ENCODE data around the gene CPNE2. TPM values are rescaled to one million over a fixed set of nuclear protein-coding genes. Genes with fewer than 3 reads are reported as not detected.
A peak's percentile ranks its signal among the peaks of the same experiment; 100 is the strongest.

Gene CPNE2
- total RNA-seq, 1 experiment from 2014 or later, result 5.1 TPM

GRCh38 chr16:57172721-57173290 lies 80.4 kb downstream of the CPNE2 start:
- H4K20me1 ChIP-seq (ENCODE audit: insufficient read depth, low read depth, low read length), result peaks cover 5% of the 10 kb centered on the region; the same call in 1 of the 2 replicates
- H3K4me1 ChIP-seq (ENCODE audit: low read length), result no peaks in the 10 kb centered on the region
- H3K27me3 ChIP-seq (ENCODE audit: low read length), result no peaks in the 10 kb centered on the region
- no peak overlapping the region for H3K27ac ChIP-seq (ENCODE audit: low read length)
- H3K4me3 ChIP-seq (ENCODE audit: low read length), result no peak overlapping the region
- H3K79me2 ChIP-seq (ENCODE audit: low read length), result peaks cover 26% of the 10 kb centered on the region
- H3K9me2 ChIP-seq (replicated peaks; ENCODE audit: insufficient read depth, low read length), result no peaks in the 10 kb centered on the region
- no peak for DNase-seq
- no peak overlapping the region for H3K9ac ChIP-seq (ENCODE audit: low read length)
- peaks cover 33% of the 10 kb centered on the region; the same call in 1 of the 2 replicates for H3K36me3 ChIP-seq (ENCODE audit: insufficient read depth, low read length)
- H2AFZ ChIP-seq (ENCODE audit: low read length), result no peak overlapping the region
- no peaks in the 10 kb centered on the region for H3K9me3 ChIP-seq (ENCODE audit: low read length)
- H3K4me2 ChIP-seq (ENCODE audit: low read depth, low read length, poor library complexity, severe bottlenecking), result no peak overlapping the region

- Histone ChIP-seq H3K4me1 (ENCODE audit: low read length) (peaks cover 20% of the 10 kb centered on the region), H3K27ac (ENCODE audit: low read length) (no peak overlapping the region), H3K27me3 (ENCODE audit: low read length) (no peaks in the 10 kb centered on the region), H3K9me3 (ENCODE audit: low read length) (no peaks in the 10 kb centered on the region), H2AFZ (ENCODE audit: low read length) (no peak overlapping the region), H3K9me2 (replicated peaks; ENCODE audit: insufficient read depth, low read length) (no peaks in the 10 kb centered on the region), H4K20me1 (ENCODE audit: insufficient read depth, low read depth, low read length) (peaks cover 5% of the 10 kb centered on the region; the same call in 1 of the 2 replicates), H3K4me2 (ENCODE audit: low read depth, low read length, poor library complexity, severe bottlenecking) (no peak overlapping the region), H3K36me3 (ENCODE audit: insufficient read depth, low read length) (peaks cover 28% of the 10 kb centered on the region; the same call in 1 of the 2 replicates), H3K79me2 (ENCODE audit: low read length) (peaks cover 57% of the 10 kb centered on the region), H3K4me3 (ENCODE audit: low read length) (no peak overlapping the region), H3K9ac (ENCODE audit: low read length) (no peak overlapping the region)
- DNase-seq, result no peak
Observed at GRCh38 chr16:57175896-57176295, 83.5 kb downstream of the CPNE2 start.

DNA sequence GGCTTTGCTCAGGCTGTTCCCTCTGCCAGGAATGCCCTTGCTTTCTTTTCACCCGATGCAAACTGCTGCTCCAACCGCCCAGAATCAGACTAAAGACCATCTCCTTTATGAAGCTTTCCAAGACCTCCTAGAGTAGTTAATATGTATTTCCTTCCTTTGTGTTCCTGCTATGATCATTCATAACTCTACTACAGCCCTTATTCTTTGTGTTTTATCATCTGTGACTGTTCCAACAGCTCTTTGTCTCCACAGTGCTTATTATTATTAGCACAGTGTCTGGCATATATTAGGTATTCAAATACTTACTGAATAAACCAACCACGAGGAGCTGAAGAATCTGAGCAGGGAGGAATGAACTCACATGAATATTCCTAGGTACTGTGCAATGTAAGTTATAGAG lies 85.8 kb downstream of the CPNE2 start:
- H3K9me2 ChIP-seq (replicated peaks; ENCODE audit: insufficient read depth, low read length), result no peaks in the 10 kb centered on the region
- no peaks in the 10 kb centered on the region for H3K27me3 ChIP-seq (ENCODE audit: low read length)
- H3K9ac ChIP-seq (ENCODE audit: low read length), result no peak overlapping the region
- DNase-seq, result no peak
- peaks cover 9% of the 10 kb centered on the region; the same call in 1 of the 2 replicates for H3K36me3 ChIP-seq (ENCODE audit: insufficient read depth, low read length)
- peaks cover 26% of the 10 kb centered on the region for H3K4me1 ChIP-seq (ENCODE audit: low read length)
- peaks cover 5% of the 10 kb centered on the region; the same call in 1 of the 2 replicates for H4K20me1 ChIP-seq (ENCODE audit: insufficient read depth, low read depth, low read length)
- peaks cover 80% of the 10 kb centered on the region for H3K79me2 ChIP-seq (ENCODE audit: low read length)
- H3K4me2 ChIP-seq (ENCODE audit: low read depth, low read length, poor library complexity, severe bottlenecking), result no peak overlapping the region
- no peaks in the 10 kb centered on the region for H3K9me3 ChIP-seq (ENCODE audit: low read length)
- H3K27ac ChIP-seq (ENCODE audit: low read length), result no peak overlapping the region
- H3K4me3 ChIP-seq (ENCODE audit: low read length), result no peak overlapping the region
- H2AFZ ChIP-seq (ENCODE audit: low read length), result no peak overlapping the region

- no peak overlapping the region for H3K27ac ChIP-seq (ENCODE audit: low read length)
- H3K4me3 ChIP-seq (ENCODE audit: low read length), result no peak overlapping the region
- H3K4me2 ChIP-seq (ENCODE audit: low read depth, low read length, poor library complexity, severe bottlenecking), result no peak overlapping the region
- no peaks in the 10 kb centered on the region for H3K9me2 ChIP-seq (replicated peaks; ENCODE audit: insufficient read depth, low read length)
- H2AFZ ChIP-seq (ENCODE audit: low read length), result no peak overlapping the region
- peaks cover 5% of the 10 kb centered on the region; the same call in 1 of the 2 replicates for H4K20me1 ChIP-seq (ENCODE audit: insufficient read depth, low read depth, low read length)
- peaks cover 86% of the 10 kb centered on the region for H3K79me2 ChIP-seq (ENCODE audit: low read length)
- peaks cover 32% of the 10 kb centered on the region for H3K4me1 ChIP-seq (ENCODE audit: low read length)
- peaks cover 9% of the 10 kb centered on the region; the same call in 1 of the 2 replicates for H3K36me3 ChIP-seq (ENCODE audit: insufficient read depth, low read length)
- H3K9ac ChIP-seq (ENCODE audit: low read length), result no peak overlapping the region
- no peaks in the 10 kb centered on the region for H3K9me3 ChIP-seq (ENCODE audit: low read length)
- no peaks in the 10 kb centered on the region for H3K27me3 ChIP-seq (ENCODE audit: low read length)
- no peak for DNase-seq
Observed at GRCh38 chr16:57178793-57179212, 86.4 kb downstream of the CPNE2 start.

DNA sequence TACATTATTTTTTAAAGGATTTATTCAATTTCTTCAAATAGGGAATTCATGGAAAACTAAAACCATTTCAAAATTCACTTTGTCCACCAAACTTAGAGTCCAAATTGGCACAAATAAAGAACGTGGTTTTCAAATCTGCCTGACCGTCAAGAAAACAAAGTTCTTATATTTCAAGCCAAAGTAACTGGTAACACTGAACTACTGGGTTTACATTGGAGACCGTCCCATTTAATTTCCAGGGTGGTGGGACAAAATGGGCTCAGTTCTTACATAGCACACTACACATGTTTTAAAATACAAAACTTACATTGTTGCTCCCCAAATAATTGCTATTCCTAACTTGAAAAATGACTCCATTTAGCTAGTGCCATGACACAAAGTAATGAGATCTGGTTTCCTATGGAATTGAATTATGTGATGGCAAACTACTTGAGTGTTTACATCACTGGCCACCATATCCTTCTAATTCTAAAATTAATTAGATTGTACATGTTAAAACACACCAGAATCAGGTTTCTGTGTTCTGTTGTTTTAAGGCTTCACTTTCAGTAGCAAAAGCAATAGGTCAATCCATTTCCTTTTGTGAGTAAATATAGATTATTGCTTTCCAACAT lies 86.9 kb downstream of the CPNE2 start:
- no peak overlapping the region for H3K4me2 ChIP-seq (ENCODE audit: low read depth, low read length, poor library complexity, severe bottlenecking)
- H4K20me1 ChIP-seq (ENCODE audit: insufficient read depth, low read depth, low read length), result peaks cover 5% of the 10 kb centered on the region; the same call in 1 of the 2 replicates

DNA sequence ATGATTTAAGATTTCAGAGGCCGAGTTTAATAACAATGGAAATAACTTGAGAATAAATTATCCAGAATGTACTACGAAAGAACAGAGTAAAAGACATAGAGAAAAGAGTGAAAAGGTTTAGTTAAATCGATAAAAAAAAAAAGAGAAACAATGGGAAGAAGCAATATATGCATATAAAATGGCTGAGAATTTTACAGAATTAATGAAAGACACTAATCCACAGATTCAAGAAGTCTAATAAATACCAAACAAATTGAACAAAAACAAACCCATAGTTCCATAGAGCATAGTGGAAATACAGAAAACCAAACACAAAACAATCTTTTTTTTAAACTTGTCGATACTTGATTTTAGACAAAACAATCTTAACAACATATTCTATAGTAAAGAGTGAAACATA lies 91.7 kb downstream of the CPNE2 start:
- Histone ChIP-seq H3K9me2 (replicated peaks; ENCODE audit: insufficient read depth, low read length) (no peaks in the 10 kb centered on the region), H3K4me2 (ENCODE audit: low read depth, low read length, poor library complexity, severe bottlenecking) (peak overlapping the region; percentile 76), H3K9me3 (ENCODE audit: low read length) (no peaks in the 10 kb centered on the region), H4K20me1 (ENCODE audit: insufficient read depth, low read depth, low read length) (no peaks in the 10 kb centered on the region), H3K4me1 (ENCODE audit: low read length) (peaks cover 39% of the 10 kb centered on the region), H3K27me3 (ENCODE audit: low read length) (no peaks in the 10 kb centered on the region), H2AFZ (ENCODE audit: low read length) (no peak overlapping the region), H3K9ac (ENCODE audit: low read length) (peak overlapping the region; percentile 92), H3K36me3 (ENCODE audit: insufficient read depth, low read length) (peaks cover 4% of the 10 kb centered on the region; the same call in 1 of the 2 replicates), H3K4me3 (ENCODE audit: low read length) (peak overlapping the region; percentile 96), H3K27ac (ENCODE audit: low read length) (peak overlapping the region; percentile 60; the same call in 1 of the 2 replicates), H3K79me2 (ENCODE audit: low read length) (peaks cover 96% of the 10 kb centered on the region)
- DNase-seq, result no peak

More for the DNA sequence above, 86.9 kb downstream of the CPNE2 start:
- H2AFZ ChIP-seq (ENCODE audit: low read length), result no peak overlapping the region
- no peak overlapping the region for H3K4me3 ChIP-seq (ENCODE audit: low read length)
- DNase-seq, result no peak
- no peaks in the 10 kb centered on the region for H3K9me2 ChIP-seq (replicated peaks; ENCODE audit: insufficient read depth, low read length)
- no peaks in the 10 kb centered on the region for H3K9me3 ChIP-seq (ENCODE audit: low read length)
- peaks cover 9% of the 10 kb centered on the region; the same call in 1 of the 2 replicates for H3K36me3 ChIP-seq (ENCODE audit: insufficient read depth, low read length)
- peaks cover 37% of the 10 kb centered on the region for H3K4me1 ChIP-seq (ENCODE audit: low read length)
- H3K9ac ChIP-seq (ENCODE audit: low read length), result no peak overlapping the region
- no peaks in the 10 kb centered on the region for H3K27me3 ChIP-seq (ENCODE audit: low read length)
- no peak overlapping the region for H3K27ac ChIP-seq (ENCODE audit: low read length)
- peaks cover 91% of the 10 kb centered on the region for H3K79me2 ChIP-seq (ENCODE audit: low read length)

DNA sequence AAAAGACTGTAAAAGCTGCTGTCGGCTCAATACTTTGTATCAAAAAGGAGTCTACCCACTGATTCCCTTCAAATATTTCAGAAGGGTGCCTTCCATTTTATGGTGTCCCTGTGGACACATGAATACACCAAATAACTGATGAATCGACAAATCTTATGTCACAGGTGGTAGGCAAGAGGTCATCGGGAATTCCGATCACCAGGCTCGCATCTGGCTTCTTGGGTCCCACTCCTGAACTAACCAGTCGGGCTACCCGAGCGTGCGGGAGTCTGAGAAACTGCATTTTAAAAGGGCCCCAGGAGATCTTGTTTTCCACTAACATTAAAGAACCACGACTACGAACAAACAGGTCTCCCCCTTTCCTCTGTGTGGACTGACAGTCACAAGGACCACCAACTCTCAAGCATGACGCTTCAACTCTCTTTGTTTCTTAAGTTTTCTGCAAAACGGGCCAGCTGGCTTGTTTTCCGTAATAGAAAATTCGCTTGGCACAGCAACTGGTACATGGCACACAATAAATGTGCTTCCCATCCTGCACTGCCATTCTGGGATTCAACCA lies 92.6 kb downstream of the CPNE2 start:
- H3K4me3 ChIP-seq (ENCODE audit: low read length), result peak overlapping the region; percentile 96
- H3K27ac ChIP-seq (ENCODE audit: low read length), result peak overlapping the region; percentile 60; the same call in 1 of the 2 replicates
- H3K79me2 ChIP-seq (ENCODE audit: low read length), result peaks cover 96% of the 10 kb centered on the region
- H3K36me3 ChIP-seq (ENCODE audit: insufficient read depth, low read length), result peaks cover 3% of the 10 kb centered on the region
- no peaks in the 10 kb centered on the region for H4K20me1 ChIP-seq (ENCODE audit: insufficient read depth, low read depth, low read length)
- H2AFZ ChIP-seq (ENCODE audit: low read length), result no peak overlapping the region
- H3K9me2 ChIP-seq (replicated peaks; ENCODE audit: insufficient read depth, low read length), result no peaks in the 10 kb centered on the region
- no peaks in the 10 kb centered on the region for H3K27me3 ChIP-seq (ENCODE audit: low read length)
- H3K4me2 ChIP-seq (ENCODE audit: low read depth, low read length, poor library complexity, severe bottlenecking), result peak overlapping the region; percentile 76
- peak; percentile 55 for DNase-seq
- peaks cover 30% of the 10 kb centered on the region for H3K4me1 ChIP-seq (ENCODE audit: low read length)
- no peaks in the 10 kb centered on the region for H3K9me3 ChIP-seq (ENCODE audit: low read length)
- H3K9ac ChIP-seq (ENCODE audit: low read length), result peak overlapping the region; percentile 92

GRCh38 chr16:57185446-57185944 lies 93.1 kb downstream of the CPNE2 start:
- H3K27ac ChIP-seq (ENCODE audit: low read length), result peak overlapping the region; percentile 60; the same call in 1 of the 2 replicates
- no peaks in the 10 kb centered on the region for H3K27me3 ChIP-seq (ENCODE audit: low read length)
- H3K9ac ChIP-seq (ENCODE audit: low read length), result peak overlapping the region; percentile 92
- H3K4me2 ChIP-seq (ENCODE audit: low read depth, low read length, poor library complexity, severe bottlenecking), result peak overlapping the region; percentile 76
- peaks cover 96% of the 10 kb centered on the region for H3K79me2 ChIP-seq (ENCODE audit: low read length)
- peak overlapping the region; percentile 45; the same call in 1 of the 2 replicates for H2AFZ ChIP-seq (ENCODE audit: low read length)
- peaks cover 32% of the 10 kb centered on the region for H3K4me1 ChIP-seq (ENCODE audit: low read length)
- no peaks in the 10 kb centered on the region for H3K9me3 ChIP-seq (ENCODE audit: low read length)
- no peaks in the 10 kb centered on the region for H3K9me2 ChIP-seq (replicated peaks; ENCODE audit: insufficient read depth, low read length)
- H4K20me1 ChIP-seq (ENCODE audit: insufficient read depth, low read depth, low read length), result no peaks in the 10 kb centered on the region
- DNase-seq, result peak; percentile 60
- peaks cover 3% of the 10 kb centered on the region for H3K36me3 ChIP-seq (ENCODE audit: insufficient read depth, low read length)
- peak overlapping the region; percentile 96 for H3K4me3 ChIP-seq (ENCODE audit: low read length)

All from Karpas-422 (cell line).